ENCODE results near the gene MRPL20.

- no peak for TF ChIP-seq POLR2A (IDR thresholded peaks at IDR 0.05; ENCODE audit: low read length)
- no peak for TF ChIP-seq GATA1 (IDR thresholded peaks at IDR 0.05; ENCODE audit: low read depth, low read length)
Measured at GRCh38 chr1:1451696-1452364, 44.7 kb upstream of the MRPL20 start.

Data from erythroblast (primary cell).